ENCODE data around the gene COL6A2.

DNA sequence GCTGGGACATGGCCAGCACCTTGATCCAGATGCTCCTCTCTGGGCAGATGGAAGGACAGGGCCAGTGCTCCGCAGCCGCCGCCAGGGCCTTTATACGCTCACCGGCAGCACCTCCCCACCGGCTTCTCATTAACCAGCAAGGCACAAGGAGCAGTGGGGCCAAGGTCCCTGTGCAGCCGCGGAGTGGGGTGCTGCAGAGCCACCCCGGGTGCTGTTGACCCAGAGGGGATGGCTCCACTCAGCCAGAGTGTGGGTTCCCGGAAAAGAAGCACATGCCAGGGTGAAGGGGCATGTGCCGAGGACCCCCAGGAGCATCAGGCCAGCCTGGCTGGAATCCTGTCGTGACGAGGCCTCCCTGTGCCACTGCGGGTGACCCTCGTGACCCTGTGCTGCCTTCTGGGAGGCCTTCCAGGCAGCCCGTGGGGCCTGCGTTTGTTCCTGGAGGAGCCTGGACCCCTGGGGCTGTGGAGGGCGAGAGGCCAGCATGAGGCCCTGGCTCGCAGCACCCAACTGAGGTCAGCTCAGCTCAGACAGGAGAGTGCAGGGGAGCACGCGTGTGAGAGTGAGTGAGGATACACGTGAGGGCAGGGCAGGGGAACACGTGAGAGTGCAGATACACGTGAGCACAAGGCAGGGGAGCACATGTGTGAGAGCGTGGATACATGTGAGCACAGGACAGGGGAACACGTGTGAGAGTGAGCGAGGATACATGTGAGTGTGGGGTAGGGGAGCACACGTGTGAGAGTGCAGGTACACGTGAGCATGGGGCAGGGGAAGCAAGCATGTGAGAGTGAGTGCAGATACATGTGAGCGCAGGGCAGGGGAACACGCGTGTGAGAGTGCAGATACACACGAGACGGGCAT is 57.8 kb downstream of the COL6A2 start, which contains the start of gene FTCD:
- TF ChIP-seq TCF7L2 (IDR thresholded peaks at IDR 0.05; ENCODE audit: borderline replicate concordance, extremely low read depth, insufficient read depth, insufficient read length) (no peak), EZH2 (IDR thresholded peaks at IDR 0.05) (no peak)
- TF ChIP-seq, protein P1, sequence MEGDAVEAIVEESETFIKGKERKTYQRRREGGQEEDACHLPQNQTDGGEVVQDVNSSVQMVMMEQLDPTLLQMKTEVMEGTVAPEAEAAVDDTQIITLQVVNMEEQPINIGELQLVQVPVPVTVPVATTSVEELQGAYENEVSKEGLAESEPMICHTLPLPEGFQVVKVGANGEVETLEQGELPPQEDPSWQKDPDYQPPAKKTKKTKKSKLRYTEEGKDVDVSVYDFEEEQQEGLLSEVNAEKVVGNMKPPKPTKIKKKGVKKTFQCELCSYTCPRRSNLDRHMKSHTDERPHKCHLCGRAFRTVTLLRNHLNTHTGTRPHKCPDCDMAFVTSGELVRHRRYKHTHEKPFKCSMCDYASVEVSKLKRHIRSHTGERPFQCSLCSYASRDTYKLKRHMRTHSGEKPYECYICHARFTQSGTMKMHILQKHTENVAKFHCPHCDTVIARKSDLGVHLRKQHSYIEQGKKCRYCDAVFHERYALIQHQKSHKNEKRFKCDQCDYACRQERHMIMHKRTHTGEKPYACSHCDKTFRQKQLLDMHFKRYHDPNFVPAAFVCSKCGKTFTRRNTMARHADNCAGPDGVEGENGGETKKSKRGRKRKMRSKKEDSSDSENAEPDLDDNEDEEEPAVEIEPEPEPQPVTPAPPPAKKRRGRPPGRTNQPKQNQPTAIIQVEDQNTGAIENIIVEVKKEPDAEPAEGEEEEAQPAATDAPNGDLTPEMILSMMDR (IDR thresholded peaks at IDR 0.05 in 2 of 3, conservative IDR thresholded peaks at IDR 0.05 in 1 of 3; ENCODE audit: borderline replicate concordance in 1 of 3, insufficient read depth in 1 of 3, low read depth in 2 of 3, low read length in 2 of 3) = no peak
- TF ChIP-seq, protein P2, sequence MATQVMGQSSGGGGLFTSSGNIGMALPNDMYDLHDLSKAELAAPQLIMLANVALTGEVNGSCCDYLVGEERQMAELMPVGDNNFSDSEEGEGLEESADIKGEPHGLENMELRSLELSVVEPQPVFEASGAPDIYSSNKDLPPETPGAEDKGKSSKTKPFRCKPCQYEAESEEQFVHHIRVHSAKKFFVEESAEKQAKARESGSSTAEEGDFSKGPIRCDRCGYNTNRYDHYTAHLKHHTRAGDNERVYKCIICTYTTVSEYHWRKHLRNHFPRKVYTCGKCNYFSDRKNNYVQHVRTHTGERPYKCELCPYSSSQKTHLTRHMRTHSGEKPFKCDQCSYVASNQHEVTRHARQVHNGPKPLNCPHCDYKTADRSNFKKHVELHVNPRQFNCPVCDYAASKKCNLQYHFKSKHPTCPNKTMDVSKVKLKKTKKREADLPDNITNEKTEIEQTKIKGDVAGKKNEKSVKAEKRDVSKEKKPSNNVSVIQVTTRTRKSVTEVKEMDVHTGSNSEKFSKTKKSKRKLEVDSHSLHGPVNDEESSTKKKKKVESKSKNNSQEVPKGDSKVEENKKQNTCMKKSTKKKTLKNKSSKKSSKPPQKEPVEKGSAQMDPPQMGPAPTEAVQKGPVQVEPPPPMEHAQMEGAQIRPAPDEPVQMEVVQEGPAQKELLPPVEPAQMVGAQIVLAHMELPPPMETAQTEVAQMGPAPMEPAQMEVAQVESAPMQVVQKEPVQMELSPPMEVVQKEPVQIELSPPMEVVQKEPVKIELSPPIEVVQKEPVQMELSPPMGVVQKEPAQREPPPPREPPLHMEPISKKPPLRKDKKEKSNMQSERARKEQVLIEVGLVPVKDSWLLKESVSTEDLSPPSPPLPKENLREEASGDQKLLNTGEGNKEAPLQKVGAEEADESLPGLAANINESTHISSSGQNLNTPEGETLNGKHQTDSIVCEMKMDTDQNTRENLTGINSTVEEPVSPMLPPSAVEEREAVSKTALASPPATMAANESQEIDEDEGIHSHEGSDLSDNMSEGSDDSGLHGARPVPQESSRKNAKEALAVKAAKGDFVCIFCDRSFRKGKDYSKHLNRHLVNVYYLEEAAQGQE (IDR thresholded peaks at IDR 0.05; ENCODE audit: low read depth) = no peak

All from HCT116 (cell line).